ENCODE data around the gene DNMT1.

DNMT1 gene

GRCh38 chr19:10145031-10145430 lies 49.7 kb downstream of the DNMT1 start:
- no peak overlapping the region for H3K4me3 ChIP-seq (ENCODE audit: low read length in 2 of 2)
- H3K9ac ChIP-seq (ENCODE audit: low read depth in 1 of 2, low read length in 2 of 2) = no peak overlapping the region
- H3K36me3 ChIP-seq (ENCODE audit: control insufficient read depth in 2 of 2, insufficient read depth in 2 of 2, low read length in 2 of 2) = peaks cover 44 to 66% of the 10 kb centered on the region in 2 donors
- H3K27me3 ChIP-seq (ENCODE audit: control insufficient read depth in 2 of 2, insufficient read depth in 2 of 2, low read length in 2 of 2) = no peaks in the 10 kb centered on the region
- H3K27ac ChIP-seq (ENCODE audit: low read depth in 2 of 2, low read length in 2 of 2) = no peak overlapping the region
- H3K4me1 ChIP-seq (ENCODE audit: control insufficient read depth in 2 of 2, insufficient read depth in 2 of 2, low read length in 2 of 2) = peaks cover 7 to 8% of the 10 kb centered on the region in 2 donors
- no peaks in the 10 kb centered on the region for H3K9me3 ChIP-seq (ENCODE audit: control insufficient read depth in 2 of 2, low read length in 2 of 2)

DNA sequence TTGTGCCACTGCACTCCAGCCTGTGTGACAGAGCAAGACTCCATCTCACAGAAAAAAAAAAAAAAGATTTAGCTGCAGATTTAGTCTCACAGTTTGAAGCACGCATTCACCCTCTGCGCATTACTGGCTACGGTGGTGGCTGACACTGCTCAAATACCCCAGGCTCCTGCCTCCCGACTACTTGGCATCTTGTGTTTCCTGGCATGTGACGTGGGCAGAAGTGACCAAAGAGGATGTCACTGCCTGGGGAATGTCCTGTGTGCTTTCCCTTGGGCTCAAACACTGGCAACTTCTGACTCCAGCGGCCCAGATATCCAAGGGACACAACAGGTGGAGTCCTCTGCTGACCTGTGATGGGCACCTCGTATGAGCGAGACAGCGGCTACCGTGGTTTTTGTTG lies 50.4 kb downstream of the DNMT1 start:
- H3K4me1 ChIP-seq (ENCODE audit: control insufficient read depth in 2 of 2, insufficient read depth in 2 of 2, low read length in 2 of 2) = peaks cover 7 to 8% of the 10 kb centered on the region in 2 donors
- H3K27ac ChIP-seq (ENCODE audit: low read depth in 2 of 2, low read length in 2 of 2) = no peak overlapping the region

GRCh38 chr19:10143681-10144080 lies 51.1 kb downstream of the DNMT1 start:
- Histone ChIP-seq H3K4me3 (ENCODE audit: low read length in 2 of 2) (no peak overlapping the region), H3K27ac (ENCODE audit: low read depth in 2 of 2, low read length in 2 of 2) (peak overlapping the region in 1 of 2 donors; percentile 82), H3K9ac (ENCODE audit: low read depth in 1 of 2, low read length in 2 of 2) (no peak overlapping the region), H3K27me3 (ENCODE audit: control insufficient read depth in 2 of 2, insufficient read depth in 2 of 2, low read length in 2 of 2) (no peaks in the 10 kb centered on the region), H3K36me3 (ENCODE audit: control insufficient read depth in 2 of 2, insufficient read depth in 2 of 2, low read length in 2 of 2) (peaks cover 49 to 70% of the 10 kb centered on the region in 2 donors), H3K9me3 (ENCODE audit: control insufficient read depth in 2 of 2, low read length in 2 of 2) (no peaks in the 10 kb centered on the region), H3K4me1 (ENCODE audit: control insufficient read depth in 2 of 2, insufficient read depth in 2 of 2, low read length in 2 of 2) (peaks cover 7 to 8% of the 10 kb centered on the region in 2 donors)

More for the DNA sequence above, 50.4 kb downstream of the DNMT1 start:
- Histone ChIP-seq H3K36me3 (ENCODE audit: control insufficient read depth in 2 of 2, insufficient read depth in 2 of 2, low read length in 2 of 2) (peaks cover 46 to 68% of the 10 kb centered on the region in 2 donors), H3K9ac (ENCODE audit: low read depth in 1 of 2, low read length in 2 of 2) (no peak overlapping the region), H3K4me3 (ENCODE audit: low read length in 2 of 2) (no peak overlapping the region), H3K27me3 (ENCODE audit: control insufficient read depth in 2 of 2, insufficient read depth in 2 of 2, low read length in 2 of 2) (no peaks in the 10 kb centered on the region), H3K9me3 (ENCODE audit: control insufficient read depth in 2 of 2, low read length in 2 of 2) (no peaks in the 10 kb centered on the region)

DNA sequence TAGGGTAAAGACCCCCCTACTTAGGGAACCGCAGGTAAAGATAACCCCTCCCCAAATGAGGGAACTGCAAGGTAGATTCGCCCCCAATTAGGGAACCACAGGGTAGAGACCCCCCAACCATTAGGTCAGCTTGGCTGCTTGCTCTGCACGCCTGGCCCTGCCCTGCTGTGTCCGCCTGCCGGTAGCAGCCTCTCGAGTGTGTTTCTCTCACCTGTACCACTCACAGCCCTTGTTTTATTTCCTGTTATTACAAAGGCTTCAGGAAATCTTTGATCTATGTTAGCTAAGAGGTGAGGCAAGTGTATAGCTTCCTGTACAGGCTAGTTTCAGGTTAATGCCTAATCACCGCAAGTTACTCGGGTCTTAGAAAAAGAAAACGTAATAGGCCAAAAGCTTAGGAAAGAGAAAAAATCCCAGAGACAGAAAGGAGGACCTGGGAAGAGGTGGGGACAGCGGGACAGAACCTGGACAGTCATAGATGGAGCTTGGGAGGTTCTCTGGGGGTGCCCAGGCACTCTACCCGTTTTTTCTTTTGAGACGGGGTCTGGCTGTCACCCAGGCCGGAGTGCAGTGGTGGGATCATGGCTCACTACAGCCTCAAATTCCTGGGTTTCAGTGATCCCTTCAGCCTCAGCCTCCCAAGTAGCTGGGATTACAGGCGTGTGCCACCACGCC lies 51.9 kb downstream of the DNMT1 start:
- peak overlapping the region; percentile 0 to 52 for H3K9ac ChIP-seq (ENCODE audit: low read depth in 1 of 2, low read length in 2 of 2)
- peaks cover 7 to 8% of the 10 kb centered on the region in 2 donors for H3K4me1 ChIP-seq (ENCODE audit: control insufficient read depth in 2 of 2, insufficient read depth in 2 of 2, low read length in 2 of 2)
- no peaks in the 10 kb centered on the region for H3K9me3 ChIP-seq (ENCODE audit: control insufficient read depth in 2 of 2, low read length in 2 of 2)
- H3K27me3 ChIP-seq (ENCODE audit: control insufficient read depth in 2 of 2, insufficient read depth in 2 of 2, low read length in 2 of 2) = no peaks in the 10 kb centered on the region
- no peak overlapping the region for H3K4me3 ChIP-seq (ENCODE audit: low read length in 2 of 2)
- peak overlapping the region; percentile 50 to 82 for H3K27ac ChIP-seq (ENCODE audit: low read depth in 2 of 2, low read length in 2 of 2)
- peaks cover 54 to 75% of the 10 kb centered on the region in 2 donors for H3K36me3 ChIP-seq (ENCODE audit: control insufficient read depth in 2 of 2, insufficient read depth in 2 of 2, low read length in 2 of 2)

DNA sequence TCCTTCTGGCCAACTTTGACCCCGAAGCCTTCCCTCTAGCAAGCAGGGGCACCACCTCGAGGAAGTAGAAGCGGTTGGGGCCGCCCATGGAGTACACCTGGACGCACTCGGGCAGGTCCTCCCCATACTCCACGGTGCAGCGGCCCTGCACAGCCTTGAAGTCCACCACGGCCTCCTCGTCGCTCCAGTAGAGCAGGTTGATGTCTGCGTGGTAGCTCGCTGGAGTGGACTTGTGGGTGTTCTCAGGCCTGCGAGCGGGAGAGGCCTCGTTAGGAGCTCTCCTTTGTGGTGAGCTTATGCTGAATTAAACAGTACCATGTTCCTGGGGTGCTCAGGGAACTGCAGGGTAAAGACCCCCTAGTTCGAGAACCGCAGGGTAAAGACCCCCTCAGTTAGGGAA lies 52.8 kb downstream of the DNMT1 start:
- H3K9ac ChIP-seq (ENCODE audit: low read depth in 1 of 2, low read length in 2 of 2) = peak overlapping the region in 1 of 2 donors; percentile 52
- H3K4me1 ChIP-seq (ENCODE audit: control insufficient read depth in 2 of 2, insufficient read depth in 2 of 2, low read length in 2 of 2) = peaks cover 7 to 8% of the 10 kb centered on the region in 2 donors
- H3K27ac ChIP-seq (ENCODE audit: low read depth in 2 of 2, low read length in 2 of 2) = peak overlapping the region; percentile 50 to 82
- H3K9me3 ChIP-seq (ENCODE audit: control insufficient read depth in 2 of 2, low read length in 2 of 2) = no peaks in the 10 kb centered on the region
- no peak overlapping the region for H3K4me3 ChIP-seq (ENCODE audit: low read length in 2 of 2)
- H3K27me3 ChIP-seq (ENCODE audit: control insufficient read depth in 2 of 2, insufficient read depth in 2 of 2, low read length in 2 of 2) = no peaks in the 10 kb centered on the region
- H3K36me3 ChIP-seq (ENCODE audit: control insufficient read depth in 2 of 2, insufficient read depth in 2 of 2, low read length in 2 of 2) = peaks cover 62 to 83% of the 10 kb centered on the region in 2 donors

GRCh38 chr19:10141479-10141878 lies 53.3 kb downstream of the DNMT1 start:
- Histone ChIP-seq H3K4me1 (ENCODE audit: control insufficient read depth in 2 of 2, insufficient read depth in 2 of 2, low read length in 2 of 2) (peaks cover 7 to 8% of the 10 kb centered on the region in 2 donors), H3K9ac (ENCODE audit: low read depth in 1 of 2, low read length in 2 of 2) (no peak overlapping the region), H3K27me3 (ENCODE audit: control insufficient read depth in 2 of 2, insufficient read depth in 2 of 2, low read length in 2 of 2) (no peaks in the 10 kb centered on the region), H3K27ac (ENCODE audit: low read depth in 2 of 2, low read length in 2 of 2) (no peak overlapping the region), H3K9me3 (ENCODE audit: control insufficient read depth in 2 of 2, low read length in 2 of 2) (no peaks in the 10 kb centered on the region), H3K36me3 (ENCODE audit: control insufficient read depth in 2 of 2, insufficient read depth in 2 of 2, low read length in 2 of 2) (peaks cover 66 to 82% of the 10 kb centered on the region in 2 donors), H3K4me3 (ENCODE audit: low read length in 2 of 2) (no peak overlapping the region)

GRCh38 chr19:10139952-10140351 lies 54.8 kb downstream of the DNMT1 start:
- H3K4me3 ChIP-seq (ENCODE audit: low read length in 2 of 2) = no peak overlapping the region
- no peak overlapping the region for H3K27ac ChIP-seq (ENCODE audit: low read depth in 2 of 2, low read length in 2 of 2)
- peaks cover 67 to 78% of the 10 kb centered on the region in 2 donors for H3K36me3 ChIP-seq (ENCODE audit: control insufficient read depth in 2 of 2, insufficient read depth in 2 of 2, low read length in 2 of 2)
- no peak overlapping the region for H3K9ac ChIP-seq (ENCODE audit: low read depth in 1 of 2, low read length in 2 of 2)
- no peaks in the 10 kb centered on the region for H3K9me3 ChIP-seq (ENCODE audit: control insufficient read depth in 2 of 2, low read length in 2 of 2)
- peaks cover 7 to 8% of the 10 kb centered on the region in 2 donors for H3K4me1 ChIP-seq (ENCODE audit: control insufficient read depth in 2 of 2, insufficient read depth in 2 of 2, low read length in 2 of 2)
- no peaks in the 10 kb centered on the region for H3K27me3 ChIP-seq (ENCODE audit: control insufficient read depth in 2 of 2, insufficient read depth in 2 of 2, low read length in 2 of 2)

DNA sequence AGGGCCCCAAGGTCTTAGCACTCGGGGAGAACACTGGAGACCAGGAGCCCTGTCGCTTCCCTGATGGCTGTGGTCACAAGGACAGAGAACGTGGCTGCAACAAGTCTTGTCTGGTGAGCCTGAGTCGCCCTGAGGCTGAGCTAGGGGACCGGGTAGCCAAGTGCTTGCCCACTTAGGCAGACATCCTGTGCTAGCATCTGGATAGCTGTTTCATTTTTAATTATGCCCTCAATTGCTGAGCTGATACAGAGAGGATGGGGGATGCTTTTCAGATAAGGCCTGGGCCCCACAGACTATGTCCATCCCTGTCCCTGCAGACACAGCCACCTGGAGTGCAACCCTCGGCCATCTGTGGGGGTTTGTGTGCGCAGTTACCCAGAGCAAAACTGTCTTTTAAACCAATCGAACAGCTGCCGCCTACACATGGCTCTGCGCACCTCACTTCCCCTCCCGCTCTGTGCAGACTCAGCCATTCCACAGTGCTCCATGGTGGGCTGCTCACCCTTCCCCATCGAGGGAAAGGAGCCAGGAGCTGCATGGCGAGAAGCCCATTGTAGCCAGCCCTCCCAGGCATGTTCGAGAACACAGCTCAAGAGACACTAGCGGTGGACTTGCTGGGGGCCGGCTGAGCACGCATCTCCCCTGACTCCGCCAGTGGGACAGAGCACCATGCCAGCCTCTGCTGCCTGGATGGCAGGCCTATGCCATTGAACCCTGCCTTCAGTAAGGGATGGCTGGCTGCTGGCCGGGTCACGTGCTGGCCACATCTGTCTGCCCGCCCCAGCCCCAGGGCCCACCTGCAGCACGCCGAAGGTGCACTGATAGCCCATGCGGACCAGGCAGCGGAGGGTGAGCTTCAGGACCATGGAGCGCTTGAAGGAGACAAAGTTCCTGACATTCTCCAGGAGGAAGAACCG lies 55.6 kb downstream of the DNMT1 start:
- Histone ChIP-seq H3K36me3 (ENCODE audit: control insufficient read depth in 2 of 2, insufficient read depth in 2 of 2, low read length in 2 of 2) (peaks cover 65 to 72% of the 10 kb centered on the region in 2 donors), H3K9ac (ENCODE audit: low read depth in 1 of 2, low read length in 2 of 2) (no peak overlapping the region), H3K4me3 (ENCODE audit: low read length in 2 of 2) (no peak overlapping the region), H3K27ac (ENCODE audit: low read depth in 2 of 2, low read length in 2 of 2) (no peak overlapping the region), H3K4me1 (ENCODE audit: control insufficient read depth in 2 of 2, insufficient read depth in 2 of 2, low read length in 2 of 2) (peaks cover 7 to 8% of the 10 kb centered on the region in 2 donors), H3K27me3 (ENCODE audit: control insufficient read depth in 2 of 2, insufficient read depth in 2 of 2, low read length in 2 of 2) (no peaks in the 10 kb centered on the region), H3K9me3 (ENCODE audit: control insufficient read depth in 2 of 2, low read length in 2 of 2) (no peaks in the 10 kb centered on the region)

GRCh38 chr19:10137751-10138682 lies 56.7 kb downstream of the DNMT1 start:
- Histone ChIP-seq H3K4me1 (ENCODE audit: control insufficient read depth in 2 of 2, insufficient read depth in 2 of 2, low read length in 2 of 2) (peaks cover 6 to 7% of the 10 kb centered on the region in 2 donors), H3K4me3 (ENCODE audit: low read length in 2 of 2) (no peak overlapping the region), H3K27me3 (ENCODE audit: control insufficient read depth in 2 of 2, insufficient read depth in 2 of 2, low read length in 2 of 2) (no peaks in the 10 kb centered on the region), H3K27ac (ENCODE audit: low read depth in 2 of 2, low read length in 2 of 2) (no peak overlapping the region), H3K36me3 (ENCODE audit: control insufficient read depth in 2 of 2, insufficient read depth in 2 of 2, low read length in 2 of 2) (peaks cover 59 to 78% of the 10 kb centered on the region in 2 donors), H3K9me3 (ENCODE audit: control insufficient read depth in 2 of 2, low read length in 2 of 2) (no peaks in the 10 kb centered on the region), H3K9ac (ENCODE audit: low read depth in 1 of 2, low read length in 2 of 2) (no peak overlapping the region)
